Camera-type eye (tissue), 1 donor: ENCODE results near the gene ACTMAP. TPM values are rescaled to one million over a fixed set of nuclear protein-coding genes. Genes with fewer than 3 reads are reported as not detected.

Experiments
- total RNA-seq: library from RNA; depleted of rRNA; stranded (reverse); fragments of >200 nt; gene quantifications from one replicate; pipeline ENCODE4 v1.2.3, GENCODE V29; 2014

The ACTMAP gene, protein sequence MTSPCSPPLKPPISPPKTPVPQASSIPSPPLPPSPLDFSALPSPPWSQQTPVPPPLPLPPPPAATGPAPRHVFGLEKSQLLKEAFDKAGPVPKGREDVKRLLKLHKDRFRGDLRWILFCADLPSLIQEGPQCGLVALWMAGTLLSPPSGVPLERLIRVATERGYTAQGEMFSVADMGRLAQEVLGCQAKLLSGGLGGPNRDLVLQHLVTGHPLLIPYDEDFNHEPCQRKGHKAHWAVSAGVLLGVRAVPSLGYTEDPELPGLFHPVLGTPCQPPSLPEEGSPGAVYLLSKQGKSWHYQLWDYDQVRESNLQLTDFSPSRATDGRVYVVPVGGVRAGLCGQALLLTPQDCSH
- 2.6 TPM for total RNA-seq

DNA sequence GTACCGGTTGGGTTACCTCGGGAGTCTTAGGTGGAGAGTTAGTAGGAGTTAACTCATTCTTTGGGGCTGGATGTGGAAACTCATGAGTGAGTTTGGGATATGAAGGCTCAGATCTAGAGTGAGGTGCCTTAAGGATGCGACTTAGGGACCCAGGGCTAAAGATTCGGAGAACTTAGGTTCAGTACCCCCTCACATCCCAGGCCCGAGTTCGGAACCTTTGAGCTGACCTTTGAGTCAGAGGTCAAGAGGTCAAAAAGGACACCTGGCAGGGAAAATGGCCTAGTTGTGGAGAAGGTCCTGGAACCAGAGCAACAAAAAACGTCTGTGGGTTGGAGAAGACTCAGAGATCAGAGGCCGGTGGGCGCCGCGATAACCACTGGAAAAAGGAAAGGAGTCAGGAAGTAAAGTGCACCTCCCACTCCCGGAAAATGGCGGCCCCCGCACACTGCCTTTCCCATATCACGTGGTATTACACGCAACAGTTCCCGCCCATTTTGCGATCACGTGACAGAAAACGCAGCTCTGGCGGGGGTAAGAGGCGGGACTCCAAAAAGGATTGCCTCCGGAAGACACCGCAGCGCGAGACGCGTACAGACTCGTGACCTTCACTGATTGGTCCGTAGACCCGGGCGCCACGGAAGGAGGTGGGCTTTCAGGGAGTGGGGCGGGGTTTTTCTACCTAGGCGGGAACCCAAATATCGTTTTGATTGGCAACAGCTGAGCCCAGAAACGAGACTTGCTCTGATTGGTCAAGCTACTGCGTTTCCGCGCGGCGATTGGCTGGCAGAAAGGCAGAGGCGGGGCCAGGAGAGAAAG, at the start of gene ACTMAP:
ACTMAP (minus strand) TSS at position 420 of the 816 bp plus-strand sequence. CDS start 674 bp downstream, outside the sequence.

DNA sequence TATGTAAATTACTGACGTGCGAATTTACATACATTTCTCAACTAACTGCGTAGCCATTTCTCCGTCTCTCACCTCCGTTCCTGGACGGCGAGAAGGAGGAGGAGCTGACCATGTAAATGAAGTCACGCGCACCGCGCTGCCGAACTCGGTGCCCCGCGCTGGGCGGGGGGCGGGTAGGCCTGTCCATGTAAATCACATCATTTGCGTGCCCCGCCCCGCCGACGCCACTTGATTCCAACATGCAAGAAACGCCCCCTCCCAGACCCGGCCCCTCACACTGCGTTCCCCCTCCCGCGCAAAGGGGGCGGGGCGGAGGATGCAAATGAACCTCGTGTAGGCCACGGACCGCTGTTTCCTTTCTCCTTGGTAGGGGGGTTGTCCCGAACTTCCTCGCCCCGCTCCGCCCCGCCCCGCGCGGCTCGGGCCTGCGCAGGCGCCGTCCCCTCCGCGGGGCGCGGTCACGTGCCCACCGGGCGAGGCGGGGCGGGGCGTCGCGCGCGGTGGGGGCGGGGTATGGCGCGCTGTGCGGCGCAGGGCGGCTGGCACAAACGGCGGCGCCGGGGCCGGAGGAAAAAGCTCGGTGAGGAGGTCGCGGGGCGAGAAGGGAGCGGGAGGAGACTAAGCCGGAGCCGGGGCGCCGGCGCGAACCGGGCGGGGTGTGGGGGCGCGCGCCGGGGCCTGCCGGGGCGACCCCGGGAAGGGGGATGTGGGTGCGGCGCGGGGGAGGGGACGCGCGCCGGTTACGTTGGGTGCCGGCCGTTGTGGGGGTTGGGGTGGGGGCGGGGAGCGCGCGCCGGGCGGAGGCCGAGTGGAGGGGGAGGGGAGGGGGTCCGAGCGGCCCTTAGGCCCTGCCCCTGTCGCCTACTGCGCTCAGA, 48.6 kb upstream of the ACTMAP start, which contains the start of gene EGLN2:
EGLN2 (plus strand) TSS at position 509 of the 875 bp plus-strand sequence. CDS start 1,382 bp downstream, outside the sequence.

DNA sequence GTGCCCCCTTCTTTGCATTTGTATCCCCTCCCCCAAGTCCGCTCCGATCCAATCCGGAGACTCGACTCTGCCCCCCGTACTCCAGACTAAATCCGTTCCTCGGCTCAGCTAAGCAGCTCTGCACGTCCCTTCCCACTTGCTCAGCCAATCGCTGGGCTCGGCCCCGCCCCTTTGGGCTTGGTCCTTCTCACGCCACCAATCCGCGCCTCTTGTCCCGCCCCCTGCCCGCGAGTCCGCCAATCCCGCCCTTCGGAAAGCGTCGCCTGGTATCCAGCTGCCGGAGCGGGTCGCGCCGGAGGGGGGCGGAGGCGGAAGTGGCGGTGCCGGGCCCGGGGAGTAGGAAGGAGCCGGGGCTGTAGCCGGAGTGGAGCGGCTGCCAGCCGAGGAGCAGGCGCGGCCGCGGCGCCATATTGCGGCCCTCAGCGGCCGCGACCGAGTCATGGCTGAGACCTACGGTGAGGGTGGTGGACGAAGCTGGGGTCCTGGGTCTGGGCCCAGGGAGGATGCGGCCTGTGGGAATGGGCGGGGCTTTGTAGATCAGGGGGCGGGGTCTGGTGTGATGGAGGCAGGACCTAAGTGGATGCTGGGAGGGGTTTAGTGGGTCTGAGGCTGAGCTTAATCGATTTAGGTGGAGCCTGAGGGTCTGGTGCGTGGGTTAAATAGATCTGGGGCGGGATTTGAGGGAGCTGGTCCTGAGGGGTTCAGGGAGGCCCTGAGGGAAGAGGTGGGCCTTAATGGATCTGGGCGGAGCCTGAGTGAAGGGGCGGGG, 27.8 kb upstream of the ACTMAP start, which contains the start of gene RAB4B:
RAB4B (plus strand) TSS at position 311 of the 769 bp plus-strand sequence; CDS start at position 440, 129 bp downstream.

DNA sequence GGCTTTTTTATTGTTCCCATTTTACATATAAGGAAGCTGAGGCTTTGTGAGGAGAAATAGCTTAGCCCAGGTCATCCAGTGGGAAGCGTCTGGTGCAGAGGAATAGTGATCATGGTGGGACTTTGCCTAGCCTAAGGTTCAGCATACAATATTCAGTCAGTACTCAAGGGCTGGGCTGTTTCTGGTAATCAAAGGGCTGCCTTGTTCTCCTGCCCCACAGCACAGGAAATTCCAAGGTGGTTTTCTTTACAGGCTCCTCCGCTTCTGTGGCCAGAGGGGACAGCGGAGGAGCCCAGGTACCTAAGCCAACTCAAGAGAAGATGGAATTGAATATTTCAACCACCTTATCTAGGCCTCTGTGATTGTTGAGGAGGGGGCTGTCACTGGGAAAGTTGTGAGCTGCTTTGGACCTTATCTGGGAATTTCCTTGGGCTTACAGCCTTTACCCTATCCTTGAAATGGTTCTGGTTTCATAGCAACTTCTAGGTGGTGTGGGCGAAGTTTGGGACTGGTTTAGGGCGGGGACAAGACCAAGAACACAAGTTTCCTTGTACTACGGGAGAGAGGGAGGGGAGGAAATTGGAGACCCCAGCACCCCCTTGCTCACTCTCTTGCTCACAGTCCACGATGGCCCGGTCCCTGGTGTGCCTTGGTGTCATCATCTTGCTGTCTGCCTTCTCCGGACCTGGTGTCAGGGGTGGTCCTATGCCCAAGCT, 24.8 kb upstream of the ACTMAP start, which contains the start of gene MIA:
MIA (plus strand) TSS at position 606 of the 716 bp plus-strand sequence; CDS start at position 628, 22 bp downstream.

DNA sequence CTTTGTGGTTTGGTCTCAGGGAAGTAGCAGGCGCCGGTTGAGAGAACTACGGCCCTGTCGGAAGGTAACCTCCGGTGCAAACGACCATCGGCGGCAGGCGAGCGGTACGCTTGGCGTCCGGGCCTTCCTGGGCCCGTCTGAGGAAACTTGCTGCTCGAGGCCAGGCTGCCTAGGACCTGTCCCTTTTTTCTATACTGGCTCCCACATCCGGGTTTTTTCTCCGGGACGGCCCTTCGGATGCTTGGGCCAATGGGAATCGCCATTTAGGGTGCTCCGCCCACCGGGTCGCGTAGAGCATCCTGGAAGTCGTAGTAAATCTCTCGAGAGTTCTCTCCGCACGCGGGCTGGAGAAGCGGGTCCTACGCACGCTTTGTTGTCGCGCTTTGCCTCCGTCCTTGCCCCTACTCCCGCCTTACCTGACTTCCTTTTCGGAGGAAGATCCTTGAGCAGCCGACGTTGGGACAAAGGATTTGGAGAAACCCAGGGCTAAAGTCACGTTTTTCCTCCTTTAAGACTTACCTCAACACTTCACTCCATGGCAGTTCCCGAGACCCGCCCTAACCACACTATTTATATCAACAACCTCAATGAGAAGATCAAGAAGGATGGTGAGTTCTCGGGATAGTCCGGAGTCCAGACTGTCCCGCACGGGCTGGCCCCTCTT, 729 bp upstream of the ACTMAP start, which contains the start of gene SNRPA:
SNRPA (plus strand) TSS at position 330 of the 664 bp plus-strand sequence; CDS start at position 536, 206 bp downstream.

DNA sequence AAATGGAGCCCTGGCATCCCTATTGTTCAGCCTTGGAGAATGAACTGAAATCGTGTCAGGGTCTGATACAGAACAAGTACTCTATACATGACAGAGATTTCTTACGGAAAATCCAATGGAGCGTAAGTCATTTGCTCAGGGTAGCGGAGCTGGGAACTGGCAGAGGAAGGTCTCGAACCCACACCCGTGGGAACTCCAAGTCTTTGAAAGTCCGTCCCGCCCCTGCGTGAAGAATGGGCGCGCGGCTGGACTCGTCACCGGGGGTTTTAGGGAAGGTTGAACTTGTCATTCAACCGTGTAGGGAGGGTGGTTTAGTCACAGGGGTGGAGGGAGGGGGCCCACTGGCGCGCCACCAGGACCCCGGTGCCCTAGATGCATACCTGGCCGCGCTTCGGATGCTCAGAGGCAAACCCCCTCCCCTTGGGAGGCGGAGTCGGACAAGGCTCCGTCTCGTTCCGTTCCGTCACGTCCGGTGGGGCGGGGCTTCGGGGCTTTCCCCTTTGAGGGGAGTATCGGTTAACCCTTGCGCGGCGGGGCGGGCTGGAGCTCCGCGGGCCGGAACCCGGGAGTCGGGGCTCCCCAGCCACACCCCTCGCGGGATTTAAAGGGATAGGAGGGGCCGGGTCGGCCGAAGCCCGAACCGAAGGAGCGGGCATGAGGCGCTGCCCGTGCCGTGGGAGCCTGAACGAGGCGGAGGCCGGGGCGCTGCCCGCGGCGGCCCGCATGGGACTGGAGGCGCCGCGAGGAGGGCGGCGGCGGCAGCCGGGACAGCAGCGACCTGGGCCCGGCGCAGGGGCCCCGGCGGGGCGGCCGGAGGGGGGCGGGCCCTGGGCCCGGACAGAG, 33.6 kb downstream of the ACTMAP start, which contains the start of the genes COQ8B and ITPKC:
COQ8B (minus strand) TSS at position 405 of the 843 bp plus-strand sequence. CDS start 2,254 bp downstream, outside the sequence.
ITPKC (plus strand) TSS at position 631 of the 843 bp plus-strand sequence; CDS start at position 655, 24 bp downstream.

Other genes with a start within 250 kb of the ACTMAP start
- 11.7 TPM for gene SHKBP1, start 173.6 kb downstream of the ACTMAP start, total RNA-seq
- 220 TPM for gene LTBP4, start 149.1 kb downstream of the ACTMAP start, total RNA-seq
- 85.6 TPM for gene NUMBL, start 59.8 kb downstream of the ACTMAP start, total RNA-seq
- 37.9 TPM for gene COQ8B, start 33.6 kb downstream of the ACTMAP start, total RNA-seq
- gene ITPKC, start 33.4 kb downstream of the ACTMAP start, total RNA-seq = 19.2 TPM
- 25.6 TPM for gene SNRPA, start 726 bp upstream of the ACTMAP start, total RNA-seq
- gene MIA, start 25.0 kb upstream of the ACTMAP start, total RNA-seq = 3.4 TPM
- gene RAB4B, start 27.8 kb upstream of the ACTMAP start, total RNA-seq = 14.8 TPM
- gene EGLN2, start 48.7 kb upstream of the ACTMAP start, total RNA-seq = 53.7 TPM
- not detected for gene CYP2A6, start 100.0 kb upstream of the ACTMAP start, total RNA-seq
- gene CYP2A7, start 131.8 kb upstream of the ACTMAP start, total RNA-seq = not detected
- not detected for gene CYP2B6, start 240.8 kb upstream of the ACTMAP start, total RNA-seq